Measurements from ENCODE around the gene CCDC70.

GRCh38 chr13:51867062-51867461 is 5.3 kb downstream of the CCDC70 start:
- no peak for TF ChIP-seq POLR2A (IDR thresholded peaks at IDR 0.05)
- TF ChIP-seq CTCF (IDR thresholded peaks at IDR 0.05), result no peak
- TF ChIP-seq POLR2AphosphoS5 (IDR thresholded peaks at IDR 0.05; ENCODE audit: insufficient read depth in 1 of 2, low read depth in 1 of 2), result no peak

Data from vagina (tissue), 2 donors.